ENCODE data around the gene SRSF2.
A peak's percentile ranks its signal among the peaks of the same experiment; 100 is the strongest.
"Not testable (repeated sequence)": the region's sequence is repeated elsewhere in the genome, so short reads cannot be mapped to it uniquely, and the experiment has no call there.

SRSF2 gene

DNA sequence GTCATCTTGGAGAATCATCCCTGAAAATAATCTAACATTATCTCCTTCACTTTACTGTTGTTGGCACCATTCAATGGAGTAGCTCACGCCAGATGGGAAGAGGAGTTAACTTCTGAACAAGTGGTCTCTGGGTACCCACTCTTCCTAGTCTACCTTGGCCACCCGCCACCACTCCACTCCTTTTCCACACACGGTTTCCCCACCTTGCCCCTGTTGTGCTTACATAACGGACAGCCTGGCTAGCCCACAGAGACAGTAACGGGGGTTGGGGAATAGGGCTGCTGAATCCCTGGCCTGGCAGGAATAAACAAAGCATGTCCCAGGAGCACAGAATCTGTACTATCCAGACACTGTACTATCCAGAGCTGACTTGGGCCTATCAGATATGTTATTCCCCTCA, 22.8 kb downstream of the SRSF2 start:
- Histone ChIP-seq H3K9ac (ENCODE audit: low read depth, low read length) (no peak overlapping the region), H3K9me3 (ENCODE audit: insufficient read depth, low read depth, low read length) (no peaks in the 10 kb centered on the region), H3K27ac (ENCODE audit: low read length) (no peak overlapping the region), H3K36me3 (ENCODE audit: insufficient read depth, low read depth, low read length) (peaks cover 41% of the 10 kb centered on the region), H3K4me3 (ENCODE audit: low read length) (no peak overlapping the region), H3K27me3 (ENCODE audit: insufficient read depth, low read length) (peaks cover 10% of the 10 kb centered on the region), H3K4me1 (ENCODE audit: insufficient read depth, low read length) (peaks cover 10% of the 10 kb centered on the region; the same call in 1 of the 2 replicates)

DNA sequence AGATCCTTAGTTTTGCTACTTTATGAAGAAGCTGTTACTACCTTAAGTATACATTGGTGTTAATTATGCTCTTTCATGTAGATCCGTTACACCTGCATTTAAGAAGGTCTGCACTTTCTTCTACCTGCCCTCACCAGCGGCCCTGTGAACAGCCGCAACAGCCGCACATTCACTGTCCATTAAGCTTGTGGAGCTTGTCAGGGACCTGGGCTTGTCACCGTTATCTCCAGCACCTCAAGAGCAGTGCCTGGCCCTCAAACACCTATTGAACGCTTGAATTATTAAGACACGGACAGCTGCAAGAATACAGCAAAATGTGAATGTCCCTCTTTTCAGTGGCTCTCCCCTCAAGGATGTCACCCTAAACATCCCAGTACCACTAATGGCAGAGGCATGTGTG, 23.4 kb downstream of the SRSF2 start:
- H3K9ac ChIP-seq (ENCODE audit: low read depth, low read length) = no peak overlapping the region
- H3K4me1 ChIP-seq (ENCODE audit: insufficient read depth, low read length) = peaks cover 15% of the 10 kb centered on the region
- H3K36me3 ChIP-seq (ENCODE audit: insufficient read depth, low read depth, low read length) = peaks cover 35% of the 10 kb centered on the region

GRCh38 chr17:76712321-76712720, 24.8 kb downstream of the SRSF2 start:
- peaks cover 24% of the 10 kb centered on the region for H3K36me3 ChIP-seq (ENCODE audit: insufficient read depth, low read depth, low read length)
- not testable (repeated sequence) for H3K9me3 ChIP-seq (ENCODE audit: insufficient read depth, low read depth, low read length); H3K9ac ChIP-seq (ENCODE audit: low read depth, low read length); H3K27ac ChIP-seq (ENCODE audit: low read length); H3K4me3 ChIP-seq (ENCODE audit: low read length)
- peaks cover 24% of the 10 kb centered on the region for H3K4me1 ChIP-seq (ENCODE audit: insufficient read depth, low read length)
- H3K27me3 ChIP-seq (ENCODE audit: insufficient read depth, low read length) = peaks cover 23% of the 10 kb centered on the region

More for the DNA sequence above, 23.4 kb downstream of the SRSF2 start:
- no peak overlapping the region for H3K4me3 ChIP-seq (ENCODE audit: low read length)
- H3K9me3 ChIP-seq (ENCODE audit: insufficient read depth, low read depth, low read length) = no peaks in the 10 kb centered on the region
- H3K27me3 ChIP-seq (ENCODE audit: insufficient read depth, low read length) = peaks cover 16% of the 10 kb centered on the region
- H3K27ac ChIP-seq (ENCODE audit: low read length) = no peak overlapping the region

DNA sequence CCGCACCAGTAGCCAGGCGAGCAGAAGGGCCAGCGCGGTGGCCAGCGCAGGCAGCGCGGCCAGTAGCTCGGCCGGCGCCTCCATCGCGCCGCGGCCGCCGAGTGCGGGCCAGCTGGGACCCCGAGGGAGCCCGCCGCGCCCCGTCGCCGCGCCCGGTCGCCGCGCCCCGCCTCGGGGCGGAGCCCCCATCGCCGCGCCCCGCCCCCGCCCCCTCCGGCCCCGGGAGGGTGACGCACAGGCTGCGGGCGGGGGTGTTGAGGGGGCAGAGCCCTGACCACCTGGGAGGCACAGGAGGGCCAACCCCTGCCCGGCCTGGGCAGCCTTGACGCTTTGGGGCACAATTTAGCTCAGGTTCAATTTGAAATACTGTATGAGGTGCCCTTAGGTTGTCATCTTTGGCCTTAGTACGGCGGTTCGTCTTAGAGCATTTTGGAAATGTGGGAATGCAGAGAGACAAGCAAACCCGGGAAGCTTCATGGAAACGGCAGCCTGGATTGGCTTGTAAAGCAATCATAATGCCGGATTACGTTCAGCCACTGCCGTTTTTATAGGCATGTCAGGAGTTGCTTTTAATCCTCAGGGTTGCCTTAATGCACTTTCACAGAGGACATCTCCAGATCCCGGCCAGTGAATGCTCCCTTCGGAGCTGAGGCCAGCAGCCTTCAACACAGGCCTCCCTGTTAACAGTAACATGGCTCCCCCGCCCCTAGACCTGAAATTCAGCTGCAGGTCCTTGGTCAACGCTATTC, 26.1 kb downstream of the SRSF2 start, which contains the start of gene MXRA7:
Gene MXRA7 (minus strand): TSS at position 103 of the 749 bp plus-strand sequence. CDS start 19 bp downstream, at position 84.
- Histone ChIP-seq H3K4me3 (ENCODE audit: low read length) (peak within 1 kb of the TSS; percentile 73), H3K9me3 (ENCODE audit: insufficient read depth, low read depth, low read length) (no peaks in the 10 kb centered on the region), H3K9ac (ENCODE audit: low read depth, low read length) (peak within 1 kb of the TSS; percentile 62; the same call in 1 of the 2 replicates), H3K27me3 (ENCODE audit: insufficient read depth, low read length) (peaks cover 23% of the 10 kb centered on the region), H3K4me1 (ENCODE audit: insufficient read depth, low read length) (peaks cover 24% of the 10 kb centered on the region), H3K27ac (ENCODE audit: low read length) (no peak within 1 kb of the TSS), H3K36me3 (ENCODE audit: insufficient read depth, low read depth, low read length) (peaks cover 12% of the 10 kb centered on the region; the same call in 1 of the 2 replicates)

DNA sequence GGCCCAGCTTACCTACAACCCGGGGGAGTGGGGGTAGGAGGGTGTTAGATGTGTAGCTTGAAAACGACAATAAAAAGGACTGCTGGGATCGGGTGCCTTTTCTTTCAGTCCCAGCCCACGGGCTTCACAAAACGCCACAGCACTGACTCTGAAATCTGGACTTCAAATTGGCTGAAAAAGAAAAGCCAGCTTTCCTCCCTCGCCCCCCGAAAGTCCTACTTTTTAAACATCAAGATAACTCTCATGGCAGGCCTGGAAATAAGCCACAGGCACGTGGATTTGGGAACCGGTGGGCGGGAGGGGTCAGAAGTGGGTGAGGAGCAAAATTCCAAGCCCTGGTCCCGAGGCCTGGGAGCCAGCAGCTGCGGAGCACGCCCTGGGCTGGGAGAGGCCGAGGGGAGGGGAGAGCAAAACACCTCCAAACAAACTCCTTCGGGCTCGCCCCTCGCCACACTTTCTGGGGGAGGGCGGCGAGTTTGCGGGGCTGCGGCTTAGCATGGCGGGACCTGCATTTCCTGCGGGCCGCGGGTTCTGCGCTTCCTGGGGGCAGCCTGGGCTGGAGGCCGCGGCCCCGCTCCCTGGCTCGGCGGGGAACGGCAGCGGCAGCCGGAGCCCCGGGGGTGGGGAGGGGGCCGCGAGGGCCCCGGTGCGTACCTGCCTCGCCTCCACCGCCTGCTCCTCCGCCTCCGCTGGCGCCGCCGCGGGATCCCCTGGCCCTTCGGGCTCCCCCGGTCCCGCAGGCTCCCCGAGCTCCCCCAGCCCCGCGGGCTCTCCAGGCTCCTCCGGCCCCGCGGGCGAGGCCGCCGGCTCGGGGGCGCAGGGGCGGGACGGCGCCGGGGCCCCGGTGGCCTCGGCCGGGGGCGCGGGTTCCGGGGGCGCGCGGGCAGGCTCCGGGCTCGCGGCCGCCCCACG, 26.9 kb downstream of the SRSF2 start:
- Histone ChIP-seq H3K27me3 (ENCODE audit: insufficient read depth, low read length) (peaks cover 23% of the 10 kb centered on the region), H3K4me1 (ENCODE audit: insufficient read depth, low read length) (peaks cover 24% of the 10 kb centered on the region), H3K9ac (ENCODE audit: low read depth, low read length) (peak overlapping the region; percentile 37; the same call in 1 of the 2 replicates), H3K4me3 (ENCODE audit: low read length) (peak overlapping the region; percentile 67)
- H3K27ac ChIP-seq (ENCODE audit: low read length); H3K9me3 ChIP-seq (ENCODE audit: insufficient read depth, low read depth, low read length); H3K36me3 ChIP-seq (ENCODE audit: insufficient read depth, low read depth, low read length): not testable (repeated sequence)

- Histone ChIP-seq H3K27ac (ENCODE audit: low read length) (no peak overlapping the region), H3K4me3 (ENCODE audit: low read length) (peak overlapping the region; percentile 67), H3K9ac (ENCODE audit: low read depth, low read length) (peak overlapping the region; percentile 37; the same call in 1 of the 2 replicates)
Observed at GRCh38 chr17:76709077-76709950, 27.8 kb downstream of the SRSF2 start.

GRCh38 chr17:76707985-76708807, 28.9 kb downstream of the SRSF2 start:
- H3K4me3 ChIP-seq (ENCODE audit: low read length) = no peak overlapping the region; the same call in 1 of the 2 replicates
- peaks cover 24% of the 10 kb centered on the region for H3K4me1 ChIP-seq (ENCODE audit: insufficient read depth, low read length)
- H3K27me3 ChIP-seq (ENCODE audit: insufficient read depth, low read length) = peaks cover 23% of the 10 kb centered on the region
- H3K36me3 ChIP-seq (ENCODE audit: insufficient read depth, low read depth, low read length) = no peaks in the 10 kb centered on the region
- no peak overlapping the region for H3K27ac ChIP-seq (ENCODE audit: low read length)
- no peak overlapping the region for H3K9ac ChIP-seq (ENCODE audit: low read depth, low read length)
- H3K9me3 ChIP-seq (ENCODE audit: insufficient read depth, low read depth, low read length) = no peaks in the 10 kb centered on the region

More at GRCh38 chr17:76709077-76709950, 27.8 kb downstream of the SRSF2 start:
- peaks cover 24% of the 10 kb centered on the region for H3K4me1 ChIP-seq (ENCODE audit: insufficient read depth, low read length)
- H3K36me3 ChIP-seq (ENCODE audit: insufficient read depth, low read depth, low read length) = peaks cover 7% of the 10 kb centered on the region; the same call in 1 of the 2 replicates
- H3K9me3 ChIP-seq (ENCODE audit: insufficient read depth, low read depth, low read length) = no peaks in the 10 kb centered on the region
- H3K27me3 ChIP-seq (ENCODE audit: insufficient read depth, low read length) = peaks cover 23% of the 10 kb centered on the region

- H3K36me3 ChIP-seq (ENCODE audit: insufficient read depth, low read depth, low read length) = no peaks in the 10 kb centered on the region
- H3K9ac ChIP-seq (ENCODE audit: low read depth, low read length) = no peak overlapping the region
- H3K27ac ChIP-seq (ENCODE audit: low read length) = no peak overlapping the region
- H3K27me3 ChIP-seq (ENCODE audit: insufficient read depth, low read length) = peaks cover 23% of the 10 kb centered on the region
- H3K4me1 ChIP-seq (ENCODE audit: insufficient read depth, low read length) = peaks cover 26% of the 10 kb centered on the region
- H3K4me3 ChIP-seq (ENCODE audit: low read length) = no peak overlapping the region
- no peaks in the 10 kb centered on the region for H3K9me3 ChIP-seq (ENCODE audit: insufficient read depth, low read depth, low read length)
Observed at GRCh38 chr17:76706817-76707216, 30.3 kb downstream of the SRSF2 start.

DNA sequence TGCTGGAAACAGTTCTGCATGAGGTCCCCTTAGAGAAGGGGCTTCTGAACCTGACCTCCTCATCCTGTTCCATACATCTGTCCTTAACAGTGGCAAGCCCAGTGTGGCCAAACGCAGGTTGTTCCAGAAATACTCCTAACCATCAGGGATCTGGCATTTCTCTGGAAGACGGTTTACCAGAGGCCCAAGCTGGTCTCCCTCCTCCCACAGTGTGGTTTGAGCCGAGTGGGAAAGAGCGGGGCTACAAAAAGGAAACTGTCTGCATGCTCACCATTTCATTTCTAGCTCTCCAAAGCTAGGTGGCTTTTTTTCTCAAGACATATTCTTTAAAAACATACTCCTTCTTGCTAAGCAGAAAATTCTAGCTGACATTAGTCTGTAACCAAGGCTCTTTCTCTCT, 32.3 kb downstream of the SRSF2 start:
- Histone ChIP-seq H3K9ac (ENCODE audit: low read depth, low read length) (no peak overlapping the region), H3K27me3 (ENCODE audit: insufficient read depth, low read length) (peaks cover 17% of the 10 kb centered on the region), H3K36me3 (ENCODE audit: insufficient read depth, low read depth, low read length) (no peaks in the 10 kb centered on the region), H3K4me3 (ENCODE audit: low read length) (no peak overlapping the region), H3K27ac (ENCODE audit: low read length) (no peak overlapping the region), H3K4me1 (ENCODE audit: insufficient read depth, low read length) (peaks cover 34% of the 10 kb centered on the region), H3K9me3 (ENCODE audit: insufficient read depth, low read depth, low read length) (no peaks in the 10 kb centered on the region)

- Histone ChIP-seq H3K27ac (ENCODE audit: low read length) (no peak overlapping the region), H3K36me3 (ENCODE audit: insufficient read depth, low read depth, low read length) (no peaks in the 10 kb centered on the region), H3K4me1 (ENCODE audit: insufficient read depth, low read length) (peaks cover 21% of the 10 kb centered on the region; the same call in 1 of the 2 replicates), H3K4me3 (ENCODE audit: low read length) (no peak overlapping the region), H3K9ac (ENCODE audit: low read depth, low read length) (no peak overlapping the region), H3K27me3 (ENCODE audit: insufficient read depth, low read length) (peaks cover under 1% of the 10 kb centered on the region; the same call in 1 of the 2 replicates), H3K9me3 (ENCODE audit: insufficient read depth, low read depth, low read length) (no peaks in the 10 kb centered on the region)
Observed at GRCh38 chr17:76702941-76703637, 34.0 kb downstream of the SRSF2 start.
